ENCODE results near the gene MYO1F.
"Not testable (repeated sequence)": the region's sequence is repeated elsewhere in the genome, so short reads cannot be mapped to it uniquely, and the experiment has no call there.

The MYO1F gene

GRCh38 chr19:8577247-8577646, at the start of gene MYO1F:
TSS of gene MYO1F (minus strand) at chr19:8577442. CDS start at chr19:8577309, 133 bp downstream.
- DNase-seq (ENCODE audit: low read depth, low spot score): no peak

DNA sequence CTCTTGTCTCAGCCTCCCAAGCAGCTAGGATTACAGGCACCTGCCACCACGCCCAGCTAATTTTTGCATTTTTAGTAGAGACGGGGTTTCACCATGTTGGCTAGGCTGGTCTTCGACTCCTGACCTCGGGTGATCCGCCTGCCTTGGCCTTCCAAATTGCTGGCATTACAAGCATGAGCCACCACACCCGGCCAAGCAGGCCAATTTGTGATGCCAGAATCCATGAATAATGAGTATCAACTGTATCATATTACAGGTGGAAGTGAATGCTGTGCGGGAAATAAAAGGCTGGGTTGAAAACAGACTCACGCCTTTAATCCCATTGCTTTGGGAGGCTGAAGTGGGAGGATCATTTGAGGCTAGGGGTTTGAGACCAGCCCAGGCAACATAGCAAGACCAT, 49.6 kb upstream of the MYO1F start:
- no peak for DNase-seq (ENCODE audit: low read depth, low spot score)

DNA sequence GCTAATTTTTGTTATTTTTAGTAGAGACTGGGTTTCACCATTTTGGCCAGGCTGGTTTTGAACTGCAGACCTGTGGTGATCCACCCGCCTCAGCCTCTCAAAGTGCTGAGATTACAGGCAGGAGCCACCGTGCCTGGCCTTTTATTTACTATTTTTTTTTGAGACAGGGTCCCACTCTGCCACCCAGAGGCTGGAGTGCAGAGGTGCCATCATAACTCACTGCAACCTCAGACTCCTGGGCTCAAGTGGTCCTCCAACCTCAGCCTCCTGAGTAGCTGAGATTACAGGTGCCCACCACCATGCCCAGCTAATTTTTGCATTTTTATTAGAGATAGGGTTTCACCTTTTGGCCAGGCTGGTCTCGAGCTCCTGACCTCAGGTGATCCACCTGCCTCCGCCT, 45.6 kb upstream of the MYO1F start:
- DNase-seq (ENCODE audit: low read depth, low spot score): peak; percentile 51

DNA sequence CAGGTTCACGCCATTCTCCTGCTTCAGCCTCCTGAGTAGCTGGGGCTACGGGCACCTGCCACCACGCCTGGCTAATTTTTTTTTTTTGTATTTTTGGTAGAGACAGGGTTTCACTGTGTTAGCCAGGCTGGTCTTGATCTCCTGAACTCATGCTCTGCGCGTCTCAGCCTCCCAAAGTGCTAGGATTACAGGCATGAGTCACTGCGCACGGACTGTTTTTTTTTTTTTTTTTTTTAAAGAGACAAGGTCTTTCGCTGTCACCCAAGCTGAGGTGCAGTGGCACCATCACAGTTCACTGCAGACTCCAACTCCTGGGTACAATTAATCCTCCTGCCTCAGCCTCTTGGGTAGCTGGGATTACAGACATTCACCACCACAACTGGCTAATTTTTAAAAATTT, 41.5 kb upstream of the MYO1F start:
- no peak for DNase-seq (ENCODE audit: low read depth, low spot score)

GRCh38 chr19:8617984-8618383, 40.7 kb upstream of the MYO1F start:
- no peak for DNase-seq (ENCODE audit: low read depth, low spot score)

DNA sequence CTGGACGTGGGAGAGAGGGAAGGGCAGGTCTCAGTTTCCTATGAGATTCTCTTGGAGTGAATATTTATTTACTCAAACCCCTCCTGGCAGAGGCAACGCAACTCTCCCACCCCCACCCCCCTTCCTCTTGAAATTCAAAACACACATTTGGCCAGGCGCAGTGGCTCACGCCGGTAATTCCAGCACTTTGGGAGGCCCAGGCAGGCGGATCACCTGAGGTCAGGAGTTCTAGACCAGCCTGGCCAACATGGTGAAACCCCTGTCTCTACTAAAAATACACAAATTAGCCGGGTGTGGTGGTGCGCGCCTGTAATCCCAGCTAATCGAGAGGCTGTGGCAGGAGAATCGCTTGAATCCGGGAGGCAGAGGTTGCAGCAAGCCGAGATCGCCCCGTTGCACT, 40.1 kb upstream of the MYO1F start:
- DNase-seq (ENCODE audit: low read depth, low spot score): not testable (repeated sequence)

DNA sequence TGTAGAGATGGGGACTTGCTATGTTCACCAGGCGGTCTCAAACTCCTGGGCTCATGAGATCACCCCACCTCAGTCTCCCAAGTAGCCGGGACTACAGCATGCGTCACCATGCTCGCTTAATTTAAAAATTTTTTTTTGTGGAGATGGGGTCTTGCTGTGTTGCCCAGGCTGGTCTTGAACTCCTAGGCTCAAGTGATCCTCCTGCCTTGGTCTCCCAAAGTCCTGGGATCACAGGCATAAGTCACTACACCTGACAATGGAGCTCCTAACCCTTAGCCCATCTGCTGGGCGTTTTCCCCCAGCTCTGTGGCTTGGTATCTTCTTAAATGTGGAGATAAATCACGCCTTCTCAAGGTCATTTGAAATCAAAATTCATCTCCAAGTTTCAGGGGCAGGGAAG, 39.6 kb upstream of the MYO1F start:
- DNase-seq (ENCODE audit: low read depth, low spot score): no peak

- DNase-seq (ENCODE audit: low read depth, low spot score): peak; percentile 72
Measured at GRCh38 chr19:8615813-8616596, 38.8 kb upstream of the MYO1F start.

DNA sequence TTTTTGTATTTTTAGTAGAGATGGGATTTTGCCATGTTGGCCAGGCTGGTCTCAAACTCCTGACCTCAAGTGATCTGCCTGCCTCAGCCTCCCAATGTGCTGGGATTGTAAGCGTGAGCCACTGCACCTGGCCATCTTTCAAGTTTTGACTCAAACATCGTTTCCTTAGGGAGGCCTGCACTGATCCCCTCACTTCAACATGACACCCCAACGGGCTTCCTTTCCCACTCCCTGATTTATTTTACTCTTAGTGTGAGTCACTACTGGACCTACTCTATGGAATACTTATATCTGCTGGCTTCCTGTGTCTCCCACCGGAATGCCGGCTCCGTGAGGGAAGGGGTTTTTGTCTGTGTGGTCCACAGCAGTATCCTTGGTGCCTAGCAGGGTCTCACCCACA, 37.8 kb upstream of the MYO1F start:
- no peak for DNase-seq (ENCODE audit: low read depth, low spot score)

DNA sequence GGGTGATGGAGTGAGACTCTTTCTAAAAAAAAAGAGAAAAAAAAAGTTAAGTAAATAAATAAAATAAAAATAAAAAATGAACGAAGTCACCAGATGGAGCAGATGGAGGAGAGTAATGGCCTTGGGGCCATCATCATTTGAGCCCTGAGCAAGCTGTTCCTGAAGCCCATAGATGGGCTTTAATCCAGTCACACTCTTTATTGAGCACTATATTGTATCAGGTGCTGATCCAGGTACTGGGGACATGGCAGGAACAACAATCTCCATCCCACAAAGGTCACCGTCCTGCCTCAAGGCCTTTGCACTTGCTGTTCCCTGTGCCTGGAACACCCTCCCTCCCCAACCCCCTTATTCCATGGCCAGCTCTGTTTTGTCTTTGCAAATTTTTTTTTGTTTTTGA, 37.2 kb upstream of the MYO1F start:
- DNase-seq (ENCODE audit: low read depth, low spot score): no peak

GRCh38 chr19:8612807-8613171, 35.5 kb upstream of the MYO1F start:
- DNase-seq (ENCODE audit: low read depth, low spot score): no peak

GRCh38 chr19:8611877-8612806, 34.9 kb upstream of the MYO1F start:
- DNase-seq (ENCODE audit: low read depth, low spot score): no peak

DNA sequence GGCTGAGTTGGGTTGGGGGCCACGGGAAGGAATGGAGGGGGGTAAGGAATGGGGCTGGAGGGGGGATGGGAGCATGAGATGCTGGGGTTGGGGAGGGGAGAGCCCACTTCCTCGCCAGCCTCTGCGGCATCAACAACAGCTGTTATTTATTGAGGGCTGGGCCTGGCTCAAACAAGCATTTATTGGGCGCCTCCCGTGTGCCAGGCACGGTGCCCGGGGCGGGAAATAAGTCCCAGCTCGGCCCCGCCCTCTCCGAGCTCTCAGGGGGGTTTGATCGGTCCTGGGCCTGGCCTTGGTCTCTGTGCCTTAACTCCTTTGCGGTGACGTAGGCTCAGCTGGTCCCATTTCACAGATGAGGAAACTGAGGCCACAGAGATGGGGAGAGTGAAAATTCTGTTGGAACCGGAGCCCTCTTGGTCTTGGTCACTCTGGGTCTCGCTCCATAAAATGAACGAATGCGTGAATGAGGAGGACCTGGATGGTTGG, 34.2 kb upstream of the MYO1F start:
- no peak for DNase-seq (ENCODE audit: low read depth, low spot score)

DNA sequence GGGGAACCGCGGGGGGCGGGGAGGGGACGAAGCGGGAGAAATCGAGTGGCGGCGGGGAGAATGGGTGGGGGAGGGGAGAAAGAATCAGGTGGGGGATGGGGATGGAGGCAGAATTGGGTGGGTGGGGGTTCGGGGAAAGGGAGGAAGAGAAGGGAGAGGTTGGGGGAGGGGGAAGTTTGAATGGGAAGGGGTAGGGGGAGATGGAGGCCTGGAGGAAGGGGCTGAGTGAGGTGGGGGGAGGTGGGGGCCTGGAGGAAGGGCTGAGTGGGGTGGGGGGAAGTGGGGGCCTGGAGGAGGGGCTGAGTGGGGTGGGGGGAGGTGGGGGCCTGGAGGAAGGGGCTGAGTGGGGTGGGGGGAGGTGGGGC, 33.7 kb upstream of the MYO1F start:
- no peak for DNase-seq (ENCODE audit: low read depth, low spot score)

- DNase-seq (ENCODE audit: low read depth, low spot score): peak; percentile 50
Measured at GRCh38 chr19:8610041-8610935, 33.0 kb upstream of the MYO1F start, which contains the start of gene ADAMTS10. TSS of gene ADAMTS10 (minus strand) at chr19:8610715. CDS start at chr19:8605710, 5,005 bp downstream.

GRCh38 chr19:8609279-8610040, 32.2 kb upstream of the MYO1F start:
- DNase-seq (ENCODE audit: low read depth, low spot score): peak; percentile 87

DNA sequence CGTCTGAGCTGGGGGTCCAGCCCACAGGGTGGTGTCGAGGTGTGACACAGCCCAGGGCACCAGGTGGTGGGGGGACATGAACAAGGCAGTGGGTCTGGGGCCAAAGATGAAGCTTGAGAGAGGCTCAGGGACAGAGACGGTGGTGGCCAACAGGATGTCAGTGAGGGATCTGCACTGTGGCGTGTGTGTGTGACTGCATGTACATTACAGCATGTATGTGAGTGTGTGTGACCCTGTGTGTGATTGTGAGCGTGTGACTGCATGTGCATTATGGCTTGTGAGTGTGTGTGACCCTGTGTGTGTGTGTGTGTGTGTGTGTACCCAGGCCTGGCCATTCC, 31.7 kb upstream of the MYO1F start:
- no peak for DNase-seq (ENCODE audit: low read depth, low spot score)

GRCh38 chr19:8607386-8607785, 30.1 kb upstream of the MYO1F start:
- no peak for DNase-seq (ENCODE audit: low read depth, low spot score)

DNA sequence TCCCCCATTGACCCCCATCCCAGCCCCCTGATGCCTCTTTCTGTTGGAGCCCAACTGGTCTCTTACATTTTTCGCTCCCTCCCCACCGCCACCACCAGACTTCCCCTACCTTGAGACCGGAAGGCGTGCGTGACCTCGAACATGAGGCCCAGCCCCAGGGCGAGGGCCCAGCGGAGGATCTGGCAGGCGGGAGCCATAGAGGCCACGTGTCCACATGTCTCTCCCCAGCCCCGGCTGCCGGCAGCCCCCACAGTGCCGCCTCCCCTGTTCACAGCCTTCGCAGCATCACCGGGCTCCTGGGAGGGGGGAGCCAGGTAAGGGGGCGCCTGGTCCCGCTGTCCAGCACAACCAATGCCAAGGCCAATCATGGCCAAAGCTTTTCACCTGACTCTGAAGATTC, 28.3 kb upstream of the MYO1F start:
- no peak for DNase-seq (ENCODE audit: low read depth, low spot score)

GRCh38 chr19:8601796-8602195, 24.6 kb upstream of the MYO1F start:
- DNase-seq (ENCODE audit: low read depth, low spot score): no peak

DNA sequence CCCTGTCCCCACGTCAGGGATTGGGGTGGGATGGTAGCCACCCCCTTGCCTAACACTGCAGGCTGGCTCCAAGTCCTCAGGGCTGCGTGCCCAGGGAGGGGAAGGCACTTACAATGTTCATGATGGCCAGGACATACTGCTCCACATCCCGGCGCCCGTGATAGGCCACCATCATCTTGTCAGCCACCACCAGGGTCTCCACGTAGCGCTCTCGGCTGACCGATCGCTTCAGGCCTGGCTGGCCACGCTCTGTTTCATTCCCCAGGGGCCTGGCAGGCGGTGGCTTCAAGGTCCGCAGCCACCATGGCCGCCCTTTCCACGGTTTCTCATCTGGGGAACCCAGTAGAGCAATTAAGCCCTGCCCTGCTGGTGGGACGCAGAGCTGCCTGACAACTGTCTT, 23.6 kb upstream of the MYO1F start:
- no peak for DNase-seq (ENCODE audit: low read depth, low spot score)

Measured in ELF-1 (cell line).